D721Med (cell line): ENCODE data around the gene STYXL1.

Experiments
- DNase-seq: peaks from one replicate; pipeline ENCODE4 v3.0.0; 2011; ENCODE audit warnings: low spot score; ENCODE audit not compliant: insufficient read length
- FAIRE-seq: peaks from 2 replicates; lab custom pipeline; 2011; peaks lifted over from hg19 to GRCh38; lab: Jason Lieb, UNC
- TF ChIP-seq, protein P1 (sequence below): IDR thresholded peaks from 2 replicates; pipeline ENCODE4 v1.5.1; 2012; ENCODE audit warnings: mild to moderate bottlenecking, control low read depth; ENCODE audit not compliant: insufficient read depth; ENCODE audit errors: missing control alignments

The STYXL1 gene

DNA sequence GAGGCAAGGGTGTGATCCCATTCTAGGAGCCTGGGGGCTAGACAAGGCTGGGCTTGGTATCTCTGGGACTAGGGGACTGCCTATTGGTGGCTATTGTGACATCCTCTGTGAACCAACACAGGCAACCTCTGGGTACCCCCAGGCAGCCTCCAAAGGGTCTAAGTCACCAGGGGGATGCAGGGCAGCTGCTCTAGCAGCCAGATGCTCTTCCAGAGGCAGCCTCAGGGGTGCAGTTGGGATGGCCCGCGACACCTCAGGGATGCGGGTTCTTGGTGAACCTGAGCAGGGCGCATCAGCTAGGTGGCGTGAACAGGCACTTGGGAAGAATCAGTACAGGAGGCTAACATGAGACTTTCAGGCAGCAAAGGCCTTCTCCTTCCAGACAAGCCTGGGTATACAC, 51.8 kb downstream of the STYXL1 start:
- FAIRE-seq (no peak), DNase-seq (no peak)
- TF ChIP-seq, protein P1, sequence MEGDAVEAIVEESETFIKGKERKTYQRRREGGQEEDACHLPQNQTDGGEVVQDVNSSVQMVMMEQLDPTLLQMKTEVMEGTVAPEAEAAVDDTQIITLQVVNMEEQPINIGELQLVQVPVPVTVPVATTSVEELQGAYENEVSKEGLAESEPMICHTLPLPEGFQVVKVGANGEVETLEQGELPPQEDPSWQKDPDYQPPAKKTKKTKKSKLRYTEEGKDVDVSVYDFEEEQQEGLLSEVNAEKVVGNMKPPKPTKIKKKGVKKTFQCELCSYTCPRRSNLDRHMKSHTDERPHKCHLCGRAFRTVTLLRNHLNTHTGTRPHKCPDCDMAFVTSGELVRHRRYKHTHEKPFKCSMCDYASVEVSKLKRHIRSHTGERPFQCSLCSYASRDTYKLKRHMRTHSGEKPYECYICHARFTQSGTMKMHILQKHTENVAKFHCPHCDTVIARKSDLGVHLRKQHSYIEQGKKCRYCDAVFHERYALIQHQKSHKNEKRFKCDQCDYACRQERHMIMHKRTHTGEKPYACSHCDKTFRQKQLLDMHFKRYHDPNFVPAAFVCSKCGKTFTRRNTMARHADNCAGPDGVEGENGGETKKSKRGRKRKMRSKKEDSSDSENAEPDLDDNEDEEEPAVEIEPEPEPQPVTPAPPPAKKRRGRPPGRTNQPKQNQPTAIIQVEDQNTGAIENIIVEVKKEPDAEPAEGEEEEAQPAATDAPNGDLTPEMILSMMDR: no peak

DNA sequence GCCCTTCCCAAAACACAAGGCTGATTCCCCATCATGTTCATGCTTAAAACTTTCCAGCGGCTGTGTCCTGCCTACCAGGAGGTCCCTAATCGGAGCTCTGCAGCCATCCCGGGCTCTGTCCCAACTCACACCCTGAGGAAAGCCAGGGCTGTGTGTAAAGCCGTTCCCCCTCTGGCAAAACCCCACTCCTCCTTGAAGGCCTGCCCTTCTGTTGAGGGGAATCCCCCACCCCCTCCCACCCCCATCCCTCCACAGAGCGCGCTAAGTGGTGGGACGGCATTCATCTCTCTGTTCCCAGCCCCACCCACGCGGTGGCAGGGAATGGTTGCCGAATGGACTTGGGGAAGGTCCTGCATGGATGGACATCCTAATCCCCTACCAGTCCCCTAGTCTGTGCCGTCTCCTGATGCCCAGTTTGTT, 52.7 kb downstream of the STYXL1 start:
- DNase-seq (no peak), FAIRE-seq (no peak)
- TF ChIP-seq, protein P1: no peak

DNA sequence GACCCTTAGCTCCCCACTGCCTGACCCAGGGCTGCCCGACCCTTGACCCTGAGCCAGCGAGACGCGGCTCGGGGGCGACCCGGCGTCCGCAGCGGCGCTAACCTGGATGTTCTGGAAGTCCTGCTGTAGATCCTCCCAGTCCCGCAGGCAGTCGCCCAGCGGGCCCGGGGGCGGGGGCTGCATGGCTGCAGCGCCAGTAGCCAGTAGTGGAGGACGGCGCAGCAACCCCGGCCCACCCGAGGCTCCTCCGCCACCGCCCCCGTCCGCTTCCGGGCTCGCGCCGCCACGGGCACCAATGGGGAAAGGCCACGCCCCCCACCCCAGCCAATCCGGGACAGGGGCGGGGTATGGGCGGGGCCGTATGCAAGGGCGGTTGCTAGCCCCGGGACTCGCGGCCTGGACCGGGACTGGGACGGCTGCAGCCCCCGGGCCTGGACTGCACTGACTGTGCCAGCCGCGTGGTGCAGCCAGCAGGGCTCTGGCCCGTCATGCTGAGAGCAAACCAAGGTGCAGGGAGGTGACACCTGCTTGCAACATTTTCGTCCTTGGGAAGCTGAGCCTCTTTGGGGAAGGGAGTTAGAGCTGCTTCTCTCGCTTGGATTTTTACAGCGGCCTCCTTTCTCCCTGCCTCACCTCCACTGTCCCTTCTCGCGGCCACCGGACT, 53.3 kb downstream of the STYXL1 start, which contains the start of gene TMEM120A:
Gene TMEM120A (minus strand): TSS at position 208 of the 664 bp plus-strand sequence. CDS start 25 bp downstream, at position 183.
- peak; percentile 98 for DNase-seq
- TF ChIP-seq, protein P1: no peak
- no peak for FAIRE-seq

DNA sequence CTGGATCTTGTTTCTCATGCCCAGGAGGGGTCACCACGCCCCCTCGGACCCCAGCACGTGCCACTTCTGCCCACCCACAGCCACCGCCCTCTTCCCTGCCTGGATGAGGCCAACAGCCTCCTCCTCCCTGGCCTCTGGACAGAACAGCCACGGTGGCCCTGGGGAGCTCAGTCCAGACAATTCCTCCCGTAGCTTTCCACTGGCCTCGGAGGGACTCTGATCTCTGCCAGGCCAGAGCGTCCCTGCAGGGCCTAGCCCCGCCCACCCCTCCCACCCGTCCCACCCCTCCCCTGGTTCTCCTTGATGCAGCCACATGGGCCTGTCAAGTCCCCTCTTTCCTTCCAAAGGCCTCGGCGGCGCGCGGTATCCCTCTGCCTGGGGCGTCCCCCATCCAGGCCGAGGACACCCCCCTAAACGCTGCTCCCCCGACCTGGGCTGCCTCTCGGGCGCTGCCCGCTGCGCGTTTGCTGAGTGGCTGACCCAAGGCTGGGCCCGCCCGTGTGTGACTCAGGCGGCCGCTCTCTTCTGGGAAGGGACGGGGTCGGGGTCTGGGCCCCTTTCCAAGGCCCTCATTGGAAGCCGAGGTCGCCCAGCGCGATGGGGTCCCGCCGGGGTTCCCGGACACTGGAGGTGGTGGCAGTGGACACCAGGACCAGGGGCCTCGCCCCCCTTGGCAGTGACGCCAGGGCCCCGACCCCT, 54.0 kb downstream of the STYXL1 start:
- DNase-seq (peak; percentile 78), FAIRE-seq (no peak)
- TF ChIP-seq, protein P1: no peak

DNA sequence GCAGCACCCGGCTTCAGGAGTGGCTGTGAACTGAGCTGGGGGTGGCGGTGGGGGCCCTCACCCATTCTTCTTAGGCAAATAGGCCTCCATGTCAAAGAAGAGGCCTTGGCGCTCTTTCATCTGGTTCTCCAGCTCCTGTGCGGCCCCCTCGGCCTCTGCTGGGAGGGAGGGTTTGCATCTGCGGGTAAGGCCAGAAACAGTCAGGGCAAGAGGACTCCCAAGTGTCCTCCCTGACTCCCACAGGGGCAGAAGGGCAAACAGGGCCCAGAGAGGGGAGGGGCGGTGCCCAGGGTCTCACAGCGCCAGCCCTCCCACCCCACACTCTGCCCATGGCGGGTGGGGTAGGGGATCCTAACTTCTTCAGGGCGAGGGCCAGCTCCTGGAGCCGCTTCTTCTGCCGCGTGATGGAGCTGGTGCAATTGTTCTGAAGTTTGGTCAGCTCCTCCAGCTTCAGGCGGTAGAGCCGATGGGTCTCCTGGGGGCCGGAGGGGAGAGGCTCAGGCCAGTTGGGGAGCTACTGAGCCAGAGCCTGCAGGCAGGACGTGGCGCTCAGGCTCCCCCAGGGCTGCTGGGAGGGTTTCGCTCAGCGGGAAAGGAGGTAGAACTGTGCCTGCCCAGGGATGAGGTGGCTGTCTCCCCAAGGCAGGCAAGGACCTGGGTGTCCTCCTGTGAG, 55.6 kb downstream of the STYXL1 start:
- TF ChIP-seq, protein P1: no peak
- no peak for FAIRE-seq
- DNase-seq: no peak

DNA sequence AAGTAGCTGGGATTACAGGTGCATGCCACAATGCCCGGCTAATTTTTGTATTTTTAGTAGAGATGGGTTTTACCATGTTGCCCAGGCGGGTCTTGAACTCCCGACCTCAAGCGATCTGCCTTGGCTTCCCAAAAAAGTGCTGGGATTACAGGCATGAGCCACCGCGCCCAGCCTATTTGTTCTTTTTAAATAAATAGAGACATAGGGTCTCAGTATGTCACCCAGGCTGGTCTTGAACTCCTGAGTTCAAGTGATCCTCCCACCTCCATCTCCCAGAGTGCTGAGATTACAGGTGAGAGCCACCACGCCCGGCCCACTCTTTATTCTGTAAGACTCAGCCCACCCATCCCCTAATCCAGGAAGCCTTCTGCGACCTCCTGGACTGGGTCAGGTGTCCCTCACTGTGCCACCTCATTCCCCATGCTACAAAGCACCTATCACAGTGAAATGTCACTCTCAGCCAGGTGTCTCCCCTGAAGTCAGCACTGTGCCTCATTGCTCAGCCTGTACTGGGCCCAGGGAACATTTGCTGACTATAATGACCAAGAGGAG, 56.2 kb downstream of the STYXL1 start:
- DNase-seq (no peak), FAIRE-seq (no peak)

More for the DNA sequence above, 56.2 kb downstream of the STYXL1 start:
- TF ChIP-seq, protein P1: no peak
